Measurements from ENCODE around the gene ETFDH.
"Not testable (repeated sequence)": the region's sequence is repeated elsewhere in the genome, so short reads cannot be mapped to it uniquely, and the experiment has no call there.

Gene ETFDH

GRCh38 chr4:158681629-158682028, 9.5 kb downstream of the ETFDH start:
- DNase-seq: no peak

GRCh38 chr4:158682066-158682465, 10.0 kb downstream of the ETFDH start:
- no peak for DNase-seq

GRCh38 chr4:158688813-158689212, 16.7 kb downstream of the ETFDH start:
- DNase-seq: no peak

GRCh38 chr4:158704274-158704673, 32.2 kb downstream of the ETFDH start:
- DNase-seq: no peak

GRCh38 chr4:158710814-158711213, 38.7 kb downstream of the ETFDH start:
- no peak for DNase-seq

- DNase-seq: not testable (repeated sequence)
Measured at GRCh38 chr4:158712622-158713021, 40.5 kb downstream of the ETFDH start.

GRCh38 chr4:158714937-158715336, 42.8 kb downstream of the ETFDH start:
- DNase-seq: no peak

GRCh38 chr4:158715802-158716201, 43.7 kb downstream of the ETFDH start:
- DNase-seq: no peak

- no peak for DNase-seq
Measured at GRCh38 chr4:158721680-158722079, 49.6 kb downstream of the ETFDH start.

GRCh38 chr4:158722291-158722916, 50.3 kb downstream of the ETFDH start:
- peak; percentile 74 for DNase-seq

- peak; percentile 90 for DNase-seq
Measured at GRCh38 chr4:158722917-158723793, 51.1 kb downstream of the ETFDH start, which contains the start of gene PPID. Gene PPID (minus strand): TSS chr4:158723396. CDS start chr4:158723288, 108 bp downstream.

GRCh38 chr4:158724637-158725036, 52.5 kb downstream of the ETFDH start:
- no peak for DNase-seq

GRCh38 chr4:158726633-158727032, 54.5 kb downstream of the ETFDH start:
- DNase-seq: peak; percentile 78

GRCh38 chr4:158728236-158728635, 56.1 kb downstream of the ETFDH start:
- DNase-seq: no peak

GRCh38 chr4:158729716-158730559, 57.8 kb downstream of the ETFDH start:
- peak; percentile 73 for DNase-seq

GRCh38 chr4:158738866-158739265, 66.8 kb downstream of the ETFDH start:
- no peak for DNase-seq

GRCh38 chr4:158739600-158739999, 67.5 kb downstream of the ETFDH start:
- no peak for DNase-seq

GRCh38 chr4:158741326-158742021, 69.4 kb downstream of the ETFDH start:
- no peak for DNase-seq

- DNase-seq: not testable (repeated sequence)
Measured at GRCh38 chr4:158746537-158746936, 74.4 kb downstream of the ETFDH start.

GRCh38 chr4:158750379-158750778, 78.3 kb downstream of the ETFDH start:
- DNase-seq: no peak

GRCh38 chr4:158754385-158755180, 82.5 kb downstream of the ETFDH start:
- DNase-seq: no peak

GRCh38 chr4:158755819-158756218, 83.7 kb downstream of the ETFDH start:
- DNase-seq: not testable (repeated sequence)

All from NCI-H82 (cell line).